Astrocyte of the spinal cord (primary cell): Measurements from ENCODE around the gene POMT1.

ENCODE experiments used
- DNase-seq: peaks from one replicate; pipeline ENCODE4 v3.0.0; 2011; ENCODE audit warnings: low read depth, low spot score
- H3K4me3 ChIP-seq: 2 replicates; pipeline ENCODE4 v1.5.1; 2011; ENCODE audit warnings: low read depth, mild to moderate bottlenecking, low read length, moderate library complexity
- in situ Hi-C: cut with HindIII; loops from 2 replicates; pipeline ENCODE4 v1.10.0; 2017; ENCODE audit warnings: low sequenced_read_pairs
- TF ChIP-seq, protein P1 (sequence below): IDR thresholded peaks from 2 replicates; pipeline ENCODE4 v1.5.1; 2012; ENCODE audit warnings: low read depth, mild to moderate bottlenecking, low read length, inconsistent platforms

The POMT1 gene

DNA sequence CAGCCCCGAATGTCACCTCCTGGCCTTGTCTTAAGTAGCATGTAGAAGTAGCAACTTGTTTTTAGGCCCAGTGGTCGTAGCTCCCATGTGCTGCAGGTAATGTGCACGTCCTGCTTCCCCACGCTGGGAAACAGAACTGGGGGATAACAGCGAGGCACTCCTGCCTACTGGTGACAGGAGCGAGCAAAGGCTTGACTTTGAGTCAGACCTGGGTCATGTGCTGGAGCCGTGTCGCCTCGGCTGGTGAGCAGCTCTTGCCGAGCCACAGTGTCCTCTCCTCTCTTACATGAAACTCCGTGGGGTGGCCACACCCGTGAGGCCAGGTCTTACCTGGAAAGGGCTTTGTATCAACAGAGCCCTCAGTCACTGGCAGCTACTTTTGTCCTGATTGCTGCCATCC is 17.5 kb upstream of the POMT1 start:
- no peak overlapping the region for H3K4me3 ChIP-seq
- no peak for DNase-seq
- in situ Hi-C loops = no loop called here
- TF ChIP-seq, protein P1, sequence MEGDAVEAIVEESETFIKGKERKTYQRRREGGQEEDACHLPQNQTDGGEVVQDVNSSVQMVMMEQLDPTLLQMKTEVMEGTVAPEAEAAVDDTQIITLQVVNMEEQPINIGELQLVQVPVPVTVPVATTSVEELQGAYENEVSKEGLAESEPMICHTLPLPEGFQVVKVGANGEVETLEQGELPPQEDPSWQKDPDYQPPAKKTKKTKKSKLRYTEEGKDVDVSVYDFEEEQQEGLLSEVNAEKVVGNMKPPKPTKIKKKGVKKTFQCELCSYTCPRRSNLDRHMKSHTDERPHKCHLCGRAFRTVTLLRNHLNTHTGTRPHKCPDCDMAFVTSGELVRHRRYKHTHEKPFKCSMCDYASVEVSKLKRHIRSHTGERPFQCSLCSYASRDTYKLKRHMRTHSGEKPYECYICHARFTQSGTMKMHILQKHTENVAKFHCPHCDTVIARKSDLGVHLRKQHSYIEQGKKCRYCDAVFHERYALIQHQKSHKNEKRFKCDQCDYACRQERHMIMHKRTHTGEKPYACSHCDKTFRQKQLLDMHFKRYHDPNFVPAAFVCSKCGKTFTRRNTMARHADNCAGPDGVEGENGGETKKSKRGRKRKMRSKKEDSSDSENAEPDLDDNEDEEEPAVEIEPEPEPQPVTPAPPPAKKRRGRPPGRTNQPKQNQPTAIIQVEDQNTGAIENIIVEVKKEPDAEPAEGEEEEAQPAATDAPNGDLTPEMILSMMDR = no peak

DNA sequence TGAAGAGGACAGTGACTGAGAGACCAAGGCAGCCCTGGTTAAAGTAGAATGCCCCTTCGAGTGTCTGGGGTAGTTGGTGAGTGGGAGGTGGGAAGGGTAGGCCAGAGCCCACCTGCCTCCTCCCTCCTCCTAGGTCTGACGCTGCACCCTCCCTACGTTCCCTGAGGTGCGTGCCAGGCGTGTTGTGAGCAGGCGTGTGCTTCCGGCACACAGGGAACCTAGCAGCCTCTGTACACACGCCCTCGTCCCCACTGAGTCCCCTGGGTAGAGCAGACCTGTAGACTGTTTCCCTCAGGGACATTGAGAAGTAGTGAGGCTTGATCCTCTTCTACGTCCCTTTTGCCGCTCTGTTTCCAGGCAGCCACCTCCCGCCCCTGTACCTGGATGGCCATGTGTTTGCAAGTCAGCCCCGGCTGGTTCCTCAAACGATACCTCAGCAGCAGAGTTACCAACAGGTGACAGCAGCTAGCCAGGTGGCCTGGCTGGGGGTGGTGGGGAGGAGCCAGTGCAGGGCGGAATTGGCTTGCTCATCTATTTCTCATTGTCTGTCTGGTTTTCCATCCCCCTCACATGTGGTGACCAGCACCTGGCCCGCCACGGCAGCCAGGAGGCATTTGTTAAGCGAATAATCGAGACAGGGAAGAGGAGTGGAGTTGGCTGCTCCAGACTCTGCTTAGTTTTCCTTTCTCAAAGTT is 16.8 kb upstream of the POMT1 start:
- in situ Hi-C loops = no loop called here
- no peak for DNase-seq
- no peak overlapping the region for H3K4me3 ChIP-seq
- TF ChIP-seq, protein P1 = no peak

DNA sequence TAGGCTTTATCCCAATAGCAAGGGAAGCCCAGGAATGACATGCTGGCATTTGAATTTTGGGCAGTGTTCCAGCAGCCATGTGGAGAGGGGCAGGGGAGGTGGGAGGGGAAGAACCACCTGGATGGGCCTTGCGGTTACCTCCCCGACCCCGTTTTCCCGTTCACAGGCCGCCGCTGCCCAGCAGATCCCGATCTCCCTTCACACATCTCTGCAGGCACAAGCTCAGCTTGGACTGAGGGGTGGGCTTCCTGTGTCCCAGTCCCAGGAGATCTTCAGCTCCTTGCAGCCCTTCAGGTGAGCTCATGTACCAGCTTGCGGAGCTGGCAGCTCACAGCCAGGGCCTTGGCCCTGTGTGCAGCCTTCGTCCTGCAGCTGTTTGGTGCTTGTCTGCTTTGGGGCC is 15.7 kb upstream of the POMT1 start:
- no peak overlapping the region for H3K4me3 ChIP-seq
- DNase-seq = no peak
- TF ChIP-seq, protein P1 = no peak
- in situ Hi-C loops = no loop called here

DNA sequence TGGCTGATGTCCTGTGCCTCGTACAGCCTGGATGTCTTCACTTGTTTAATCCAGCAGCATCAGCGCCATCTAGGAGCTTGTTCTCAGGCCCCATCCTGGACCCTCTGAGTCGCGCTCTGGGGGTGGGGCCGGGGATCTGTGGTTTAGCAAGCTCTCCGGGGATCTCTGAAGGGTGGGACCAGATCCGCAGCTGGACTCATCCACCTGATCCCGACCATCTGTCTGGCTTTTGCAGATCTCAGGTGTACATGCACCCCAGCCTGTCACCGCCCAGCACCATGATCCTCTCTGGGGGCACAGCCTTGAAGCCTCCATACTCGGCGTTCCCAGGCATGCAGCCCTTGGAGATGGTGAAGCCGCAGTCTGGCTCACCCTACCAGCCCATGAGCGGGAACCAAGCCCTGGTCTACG is 15.1 kb upstream of the POMT1 start:
- TF ChIP-seq, protein P1 = no peak
- H3K4me3 ChIP-seq = no peak overlapping the region
- DNase-seq = no peak
- in situ Hi-C loops = no loop called here

DNA sequence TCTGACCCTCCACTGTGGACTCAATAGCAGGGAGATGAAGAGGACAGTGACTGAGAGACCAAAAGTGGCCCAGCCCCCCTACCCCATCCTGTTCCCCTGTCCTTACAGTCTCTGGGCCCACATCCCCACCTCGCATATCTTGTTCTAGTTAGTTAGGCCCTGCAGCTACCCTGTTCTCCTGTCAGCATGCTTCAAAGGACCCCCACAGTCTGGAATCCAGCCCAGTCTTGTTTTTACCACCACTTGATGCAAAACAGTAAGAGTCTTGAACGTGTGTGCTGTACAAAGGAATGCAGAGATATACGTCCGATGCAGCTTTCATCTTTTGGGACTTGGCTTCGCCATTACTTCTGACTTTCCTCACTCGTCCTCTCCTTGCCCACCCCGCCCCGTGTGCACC is 12.2 kb upstream of the POMT1 start:
- peak; percentile 67 for DNase-seq
- in situ Hi-C loops = no loop called here
- TF ChIP-seq, protein P1 = no peak
- H3K4me3 ChIP-seq = no peak overlapping the region

DNA sequence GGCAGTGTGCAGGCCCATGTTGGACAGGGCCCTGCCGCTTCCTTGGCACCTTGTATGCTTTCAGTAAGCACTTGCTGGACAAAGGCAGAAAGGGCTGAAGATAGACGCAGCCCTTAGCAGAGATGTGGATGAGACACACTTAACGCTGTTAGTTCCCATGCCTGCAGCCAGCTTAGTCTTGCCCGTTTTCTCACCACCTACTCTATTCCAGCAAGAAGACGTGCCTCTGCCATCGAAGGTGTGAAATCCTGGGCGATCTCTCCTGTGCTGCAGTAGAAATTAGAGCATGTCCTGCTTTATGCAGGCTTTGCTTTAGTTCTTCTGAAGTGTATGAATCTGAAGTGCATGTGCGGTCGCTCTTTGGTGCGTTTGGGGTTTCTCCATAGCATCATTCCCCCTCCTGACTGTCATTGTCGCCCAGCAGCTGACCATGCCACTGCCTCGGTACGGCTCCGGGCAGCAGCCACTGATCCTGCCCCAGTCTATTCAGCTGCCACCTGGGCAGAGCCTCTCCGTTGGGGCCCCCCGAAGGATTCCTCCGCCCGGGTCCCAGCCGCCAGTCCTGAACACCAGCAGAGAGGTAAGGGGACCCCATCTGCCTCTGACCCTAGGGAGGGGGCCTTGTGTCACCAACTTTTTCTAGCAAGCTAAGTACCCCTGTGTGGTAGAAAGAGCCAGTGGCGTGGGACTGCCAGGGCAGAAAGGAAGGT is 11.6 kb upstream of the POMT1 start:
- in situ Hi-C loops = no loop called here
- TF ChIP-seq, protein P1 = no peak
- DNase-seq = no peak
- no peak overlapping the region for H3K4me3 ChIP-seq
